Thymus (tissue), 11 donors: ENCODE results near the gene AIP. TPM values are rescaled to one million over a fixed set of nuclear protein-coding genes. Genes with fewer than 3 reads are reported as not detected.

Source experiments
- DNase-seq, 9 donors: peaks; one replicate each; pipeline ENCODE4 v3.0.0-alpha.2; 2013; ENCODE audit warnings: low spot score in 9 of 9, low read depth in 6 of 9, missing footprints in 1 of 9
- H3K27ac ChIP-seq, 2 donors: one replicate each; pipeline ENCODE4 v1.5.1; 2013; ENCODE audit warnings: control low read depth in 1 of 2, low read depth in 1 of 2, low read length in 1 of 2, mild to moderate bottlenecking in 1 of 2, moderate library complexity in 1 of 2
- H3K27me3 ChIP-seq, 2 donors: one replicate each; pipeline ENCODE4 v1.5.1; 2013; ENCODE audit warnings: low read length in 1 of 2; ENCODE audit not compliant: control insufficient read depth in 2 of 2, insufficient read depth in 1 of 2
- H3K36me3 ChIP-seq, 2 donors: one replicate each; pipeline ENCODE4 v1.5.1; 2013; ENCODE audit warnings: low read length in 1 of 2, mild to moderate bottlenecking in 1 of 2, moderate library complexity in 1 of 2; ENCODE audit not compliant: control insufficient read depth in 2 of 2, insufficient read depth in 2 of 2
- H3K4me1 ChIP-seq, 2 donors: one replicate each; pipeline ENCODE4 v1.5.1; 2013; ENCODE audit warnings: low read length in 2 of 2; ENCODE audit not compliant: control insufficient read depth in 2 of 2, insufficient read depth in 2 of 2
- H3K4me3 ChIP-seq, 2 donors: one replicate each; pipeline ENCODE4 v1.5.1; 2013; ENCODE audit warnings: low read length in 2 of 2, control low read depth in 1 of 2, mild to moderate bottlenecking in 1 of 2
- H3K9me3 ChIP-seq, 2 donors: one replicate each; pipeline ENCODE4 v1.5.1; 2013; ENCODE audit warnings: low read length in 1 of 2, mild to moderate bottlenecking in 1 of 2; ENCODE audit not compliant: control insufficient read depth in 2 of 2, insufficient read depth in 1 of 2
- WGBS: extraction: QIAGEN DNeasy Blood & Tissue Kit; methylation state at CpG from one replicate; pipeline ENCODE4 v1.1.7; 2013; 5-methylcytosine and 5-hydroxymethylcytosine counted together
- polyA plus RNA-seq: library from polyadenylated mRNA; stranded (reverse); fragments of 200-250 nt; gene quantifications from one replicate; pipeline ENCODE4 v1.2.3, GENCODE V29; 2013
- total RNA-seq: library from RNA; stranded (reverse); fragments of 120-200 nt; gene quantifications from one replicate; pipeline ENCODE4 v1.2.4, GENCODE V29; 2013
- donor health status: healthy.

Gene AIP
- total and polyA plus RNA-seq, 2 donors, result 96.4 to 111 TPM

GRCh38 chr11:67437082-67437808, 45.6 kb upstream of the AIP start, which contains the start of gene PTPRCAP:
Gene PTPRCAP (minus strand): TSS chr11:67437682. CDS start chr11:67437619, 63 bp downstream.
- Histone ChIP-seq H3K36me3 (peaks cover 51 to 56% of the 10 kb centered on the region in 2 donors), H3K27me3 (no peaks in the 10 kb centered on the region), H3K9me3 (peaks cover 0 to 7% of the 10 kb centered on the region in 2 donors), H3K4me1 (peaks cover 54 to 82% of the 10 kb centered on the region in 2 donors), H3K27ac (peak within 1 kb of the TSS; percentile 94 to 98), H3K4me3 (peak within 1 kb of the TSS; percentile 91 to 96)
- 3% methylated on average over 26 of the region's 26 CpGs for WGBS
- peak in 7 of 9 donors; percentile 59 to 90 (median 79) for DNase-seq

GRCh38 chr11:67437809-67438157, 45.0 kb upstream of the AIP start:
- H3K36me3 ChIP-seq, result peaks cover 46 to 50% of the 10 kb centered on the region in 2 donors
- peak overlapping the region; percentile 91 to 96 for H3K4me3 ChIP-seq
- no peak for DNase-seq
- peaks cover 0 to 11% of the 10 kb centered on the region in 2 donors for H3K9me3 ChIP-seq
- H3K4me1 ChIP-seq, result peaks cover 59 to 84% of the 10 kb centered on the region in 2 donors
- 37% methylated on average over 3 of the region's 3 CpGs for WGBS
- peak overlapping the region; percentile 94 to 98 for H3K27ac ChIP-seq
- H3K27me3 ChIP-seq, result no peaks in the 10 kb centered on the region

GRCh38 chr11:67438158-67438902, 44.5 kb upstream of the AIP start:
- WGBS, result 92% methylated on average over 41 of the region's 41 CpGs
- no peaks in the 10 kb centered on the region for H3K27me3 ChIP-seq
- H3K27ac ChIP-seq, result peak overlapping the region; percentile 94 to 98
- DNase-seq, result peak in 1 of 9 donors; percentile 43
- peaks cover 63 to 86% of the 10 kb centered on the region in 2 donors for H3K4me1 ChIP-seq
- peaks cover 0 to 11% of the 10 kb centered on the region in 2 donors for H3K9me3 ChIP-seq
- peak overlapping the region; percentile 91 to 96 for H3K4me3 ChIP-seq
- peaks cover 41 to 45% of the 10 kb centered on the region in 2 donors for H3K36me3 ChIP-seq

DNA sequence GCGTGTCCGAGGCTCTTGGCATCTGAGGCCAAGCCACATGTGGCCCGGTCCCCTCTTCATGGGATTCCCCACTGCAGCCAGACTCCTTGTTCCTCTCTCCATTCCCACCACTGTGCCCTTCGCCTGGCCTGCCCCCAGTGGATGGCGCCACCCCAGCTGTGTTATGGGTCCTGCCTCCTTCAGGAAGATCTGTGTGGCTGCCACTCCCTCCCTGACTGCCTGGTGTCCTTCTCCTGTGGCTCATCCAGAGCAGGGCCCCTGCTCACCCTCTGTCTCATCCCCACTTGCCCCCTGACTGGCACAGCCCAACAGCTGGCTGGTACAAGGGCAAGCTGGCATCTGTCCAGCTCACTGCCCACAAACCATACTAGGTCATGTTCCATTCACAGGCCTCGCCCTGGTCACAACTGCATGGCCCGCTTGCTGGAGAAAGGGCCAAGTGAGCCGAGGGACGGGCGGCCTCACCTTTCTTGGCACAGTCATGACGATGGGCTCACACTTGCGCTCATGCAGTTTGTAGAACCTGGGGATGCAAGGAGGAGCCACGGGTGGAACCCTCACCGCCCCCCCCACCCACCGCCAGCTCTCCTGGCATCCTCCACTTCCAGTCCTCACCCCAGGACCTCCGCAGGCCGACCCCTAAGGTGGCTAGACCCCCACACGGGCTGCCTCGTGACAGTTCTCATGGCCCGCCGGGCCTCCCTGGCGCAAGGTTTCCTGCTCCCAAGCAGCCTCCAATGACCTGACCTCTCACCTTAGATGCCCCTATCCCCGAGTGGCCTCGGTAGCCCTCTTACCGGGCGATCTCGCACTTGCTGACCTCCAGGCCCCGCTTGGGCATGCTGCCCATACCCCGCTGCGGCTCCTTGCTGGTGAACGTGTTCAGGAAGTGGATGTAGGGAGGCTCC, 43.3 kb upstream of the AIP start:
- Histone ChIP-seq H3K9me3 (peaks cover 0 to 11% of the 10 kb centered on the region in 2 donors), H3K27ac (peak overlapping the region; percentile 73 to 94), H3K36me3 (peaks cover 29 to 33% of the 10 kb centered on the region in 2 donors), H3K4me3 (peak overlapping the region in 1 of 2 donors; percentile 96), H3K27me3 (no peaks in the 10 kb centered on the region), H3K4me1 (peaks cover 56 to 82% of the 10 kb centered on the region in 2 donors)
- DNase-seq, result peak in 1 of 9 donors; percentile 39
- 88% methylated on average over 31 of the region's 31 CpGs for WGBS

DNA sequence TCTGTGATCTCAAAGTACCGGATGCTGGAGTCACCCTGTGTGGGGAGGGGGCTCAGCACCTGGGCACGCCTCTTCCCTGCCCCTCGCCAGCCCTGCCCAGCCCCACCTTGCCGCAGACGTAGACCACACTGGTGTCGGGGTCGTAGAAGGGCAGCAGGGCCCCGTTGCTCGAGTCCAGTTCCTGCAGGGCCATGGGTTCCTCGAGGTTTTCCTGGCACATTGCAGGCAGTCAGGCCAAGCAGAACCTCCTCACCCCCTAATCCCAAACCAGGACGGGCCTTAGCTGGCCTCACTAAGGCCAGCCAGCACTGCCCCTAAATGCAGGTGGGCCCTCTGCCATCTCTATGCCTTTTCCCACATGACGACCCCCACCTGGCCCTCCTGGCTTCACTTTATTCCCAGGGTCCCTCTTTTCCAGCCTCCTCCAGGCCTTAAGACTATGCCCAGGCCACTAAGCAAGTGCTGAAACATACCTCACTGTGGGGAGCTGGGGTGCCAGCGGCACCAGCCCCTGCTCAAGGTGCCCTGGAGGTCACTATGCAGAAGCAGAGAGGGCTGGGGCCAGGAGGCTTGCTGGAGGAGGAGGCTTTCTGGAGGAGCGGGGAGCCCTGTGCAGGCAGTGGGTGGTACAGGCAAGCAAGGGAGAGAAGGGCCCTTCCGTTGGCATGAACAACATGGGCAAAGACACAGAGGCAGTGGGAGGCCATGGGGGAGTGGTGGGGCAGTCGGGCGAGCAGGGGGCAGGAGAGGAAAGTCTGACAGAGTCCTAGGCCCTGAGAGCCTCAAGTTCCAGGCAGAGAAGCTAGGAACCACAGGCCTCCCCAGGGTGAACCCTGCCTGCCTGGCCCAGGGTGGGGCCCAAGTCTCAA, 42.4 kb upstream of the AIP start:
- 84% methylated on average over 17 of the region's 17 CpGs for WGBS
- peaks cover 20 to 25% of the 10 kb centered on the region in 2 donors for H3K36me3 ChIP-seq
- H3K9me3 ChIP-seq, result peaks cover 0 to 11% of the 10 kb centered on the region in 2 donors
- peaks cover 56 to 82% of the 10 kb centered on the region in 2 donors for H3K4me1 ChIP-seq
- no peak overlapping the region for H3K4me3 ChIP-seq
- DNase-seq, result peak in 1 of 9 donors; percentile 24
- H3K27me3 ChIP-seq, result no peaks in the 10 kb centered on the region
- peak overlapping the region; percentile 86 to 94 for H3K27ac ChIP-seq

GRCh38 chr11:67441098-67441563, 41.7 kb upstream of the AIP start:
- peaks cover 0 to 11% of the 10 kb centered on the region in 2 donors for H3K9me3 ChIP-seq
- DNase-seq, result peak in 1 of 9 donors; percentile 14
- H3K27ac ChIP-seq, result peak overlapping the region; percentile 86 to 94
- peaks cover 13 to 18% of the 10 kb centered on the region in 2 donors for H3K36me3 ChIP-seq
- peaks cover 56 to 82% of the 10 kb centered on the region in 2 donors for H3K4me1 ChIP-seq
- H3K4me3 ChIP-seq, result no peak overlapping the region
- 96% methylated on average over 21 of the region's 21 CpGs for WGBS
- H3K27me3 ChIP-seq, result no peaks in the 10 kb centered on the region

- peak overlapping the region; percentile 79 to 94 for H3K27ac ChIP-seq
- H3K27me3 ChIP-seq, result no peaks in the 10 kb centered on the region
- DNase-seq, result peak in 1 of 9 donors; percentile 69
- H3K36me3 ChIP-seq, result peaks cover 8 to 17% of the 10 kb centered on the region in 2 donors
- H3K4me3 ChIP-seq, result no peak overlapping the region
- H3K9me3 ChIP-seq, result peaks cover 0 to 7% of the 10 kb centered on the region in 2 donors
- 88% methylated on average over 28 of the region's 28 CpGs for whole genome bisulfite sequencing
- H3K4me1 ChIP-seq, result peaks cover 58 to 81% of the 10 kb centered on the region in 2 donors
Measured at GRCh38 chr11:67441731-67442351, 41.0 kb upstream of the AIP start.
